HepG2 (cell line): ENCODE results near the gene SNAP25.

Experiments used
- ATF6 ChIP-seq: sonication (generic); formaldehyde crosslinking; conservative IDR thresholded peaks from 2 replicates; pipeline ENCODE4 v1.4.0; 2020; ENCODE audit warnings: missing genetic modification reagents
- EZH2 ChIP-seq: conservative IDR thresholded peaks from 2 replicates; pipeline ENCODE4 v1.6.1; 2012; ENCODE audit warnings: mild to moderate bottlenecking, low read depth, low read length, moderate library complexity
- MEIS2 ChIP-seq: sonication (generic); formaldehyde crosslinking; IDR thresholded peaks from 2 replicates; pipeline ENCODE4 v1.9.0; 2021; ENCODE audit warnings: mild to moderate bottlenecking, missing genetic modification reagents
- NR2F2 ChIP-seq: IDR thresholded peaks from 2 replicates; pipeline ENCODE4 v1.6.1; 2012; ENCODE audit warnings: low read depth, inconsistent platforms, borderline replicate concordance
- POLR2A ChIP-seq, 2 experiments: IDR thresholded peaks; 2 replicates each; pipeline ENCODE4 v1.6.1; 2011; ENCODE audit warnings: low read depth in 2 of 2, low read length in 2 of 2, mild to moderate bottlenecking in 1 of 2, moderate library complexity in 1 of 2; ENCODE audit not compliant: insufficient read depth in 1 of 2
- SAP130 ChIP-seq: IDR thresholded peaks from 2 replicates; pipeline ENCODE4 v1.6.1; 2016; ENCODE audit warnings: low read depth
- USF2 ChIP-seq, 2 experiments: sonication (generic) in 1 of 2; formaldehyde crosslinking in 1 of 2; IDR thresholded peaks; 2 replicates each; pipeline versions ENCODE4 v1.5.1 to v1.6.1; 2011 to 2020; ENCODE audit warnings: borderline replicate concordance in 1 of 2, low read depth in 1 of 2, low read length in 1 of 2, mild to moderate bottlenecking in 1 of 2, missing genetic modification reagents in 1 of 2, moderate library complexity in 1 of 2
- ZNF253 ChIP-seq: sonication (generic); formaldehyde crosslinking; IDR thresholded peaks from 2 replicates; pipeline ENCODE4 v1.8.0; 2022; ENCODE audit warnings: mild to moderate bottlenecking, missing genetic modification reagents, borderline replicate concordance
- ZNF335 ChIP-seq: sonication (generic); formaldehyde crosslinking; IDR thresholded peaks from 2 replicates; pipeline ENCODE4 v1.4.0; 2020; ENCODE audit warnings: missing genetic modification reagents
- ZNF766 ChIP-seq: sonication (generic); formaldehyde crosslinking; IDR thresholded peaks from 2 replicates; pipeline ENCODE4 v1.5.0; 2020; ENCODE audit warnings: missing genetic modification reagents, borderline replicate concordance
- TF ChIP-seq, protein P1 (sequence below): sonication (generic); formaldehyde crosslinking; IDR thresholded peaks from 2 replicates; pipeline ENCODE4 v1.8.0; 2022; ENCODE audit warnings: mild to moderate bottlenecking, missing genetic modification reagents, borderline replicate concordance
- TF ChIP-seq, protein P2 (sequence below): sonication (generic); formaldehyde crosslinking; IDR thresholded peaks from 2 replicates; pipeline ENCODE4 v1.8.1; 2022; ENCODE audit warnings: mild to moderate bottlenecking, missing genetic modification reagents

GRCh38 chr20:10221021-10221420, 2.4 kb downstream of the SNAP25 start:
- TF ChIP-seq POLR2A (IDR thresholded peaks at IDR 0.05; ENCODE audit: insufficient read depth in 1 of 2, low read depth in 2 of 2, low read length in 2 of 2), result no peak
- no peak for TF ChIP-seq MEIS2 (CRISPR knock-in tag)
- TF ChIP-seq, protein P1, sequence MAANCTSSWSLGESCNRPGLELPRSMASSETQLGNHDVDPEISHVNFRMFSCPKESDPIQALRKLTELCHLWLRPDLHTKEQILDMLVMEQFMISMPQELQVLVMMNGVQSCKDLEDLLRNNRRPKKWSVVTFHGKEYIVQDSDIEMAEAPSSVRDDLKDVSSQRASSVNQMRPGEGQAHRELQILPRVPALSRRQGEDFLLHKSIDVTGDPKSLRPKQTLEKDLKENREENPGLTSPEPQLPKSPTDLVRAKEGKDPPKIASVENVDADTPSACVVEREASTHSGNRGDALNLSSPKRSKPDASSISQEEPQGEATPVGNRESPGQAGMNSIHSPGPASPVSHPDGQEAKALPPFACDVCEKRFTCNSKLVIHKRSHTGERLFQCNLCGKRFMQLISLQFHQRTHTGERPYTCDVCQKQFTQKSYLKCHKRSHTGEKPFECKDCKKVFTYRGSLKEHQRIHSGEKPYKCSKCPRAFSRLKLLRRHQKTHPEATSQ (CRISPR knock-in tag), result no peak
- TF ChIP-seq ZNF253 (CRISPR knock-in tag), result no peak
- no peak for TF ChIP-seq EZH2
- no peak for TF ChIP-seq NR2F2
- no peak for TF ChIP-seq ATF6 (CRISPR knock-in tag)
- no peak for TF ChIP-seq ZNF766 (CRISPR knock-in tag)
- TF ChIP-seq ZNF335 (CRISPR knock-in tag), result no peak
- no peak for TF ChIP-seq SAP130 (CRISPR knock-in tag)
- TF ChIP-seq, protein P2, sequence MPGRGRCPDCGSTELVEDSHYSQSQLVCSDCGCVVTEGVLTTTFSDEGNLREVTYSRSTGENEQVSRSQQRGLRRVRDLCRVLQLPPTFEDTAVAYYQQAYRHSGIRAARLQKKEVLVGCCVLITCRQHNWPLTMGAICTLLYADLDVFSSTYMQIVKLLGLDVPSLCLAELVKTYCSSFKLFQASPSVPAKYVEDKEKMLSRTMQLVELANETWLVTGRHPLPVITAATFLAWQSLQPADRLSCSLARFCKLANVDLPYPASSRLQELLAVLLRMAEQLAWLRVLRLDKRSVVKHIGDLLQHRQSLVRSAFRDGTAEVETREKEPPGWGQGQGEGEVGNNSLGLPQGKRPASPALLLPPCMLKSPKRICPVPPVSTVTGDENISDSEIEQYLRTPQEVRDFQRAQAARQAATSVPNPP (CRISPR knock-in tag), result no peak
- no peak for TF ChIP-seq USF2 (IDR thresholded peaks at IDR 0.05; ENCODE audit: low read depth, low read length)
- TF ChIP-seq USF2 (CRISPR knock-in tag; IDR thresholded peaks at IDR 0.05; ENCODE audit: borderline replicate concordance), result no peak
